ENCODE measurements around the gene MAP2. TPM values are rescaled to one million over a fixed set of nuclear protein-coding genes. Genes with fewer than 3 reads are reported as not detected.

MAP2 gene
- total and polyA plus RNA-seq, 4 donors: 0.70 to 4.2 (median 1.9) TPM

DNA sequence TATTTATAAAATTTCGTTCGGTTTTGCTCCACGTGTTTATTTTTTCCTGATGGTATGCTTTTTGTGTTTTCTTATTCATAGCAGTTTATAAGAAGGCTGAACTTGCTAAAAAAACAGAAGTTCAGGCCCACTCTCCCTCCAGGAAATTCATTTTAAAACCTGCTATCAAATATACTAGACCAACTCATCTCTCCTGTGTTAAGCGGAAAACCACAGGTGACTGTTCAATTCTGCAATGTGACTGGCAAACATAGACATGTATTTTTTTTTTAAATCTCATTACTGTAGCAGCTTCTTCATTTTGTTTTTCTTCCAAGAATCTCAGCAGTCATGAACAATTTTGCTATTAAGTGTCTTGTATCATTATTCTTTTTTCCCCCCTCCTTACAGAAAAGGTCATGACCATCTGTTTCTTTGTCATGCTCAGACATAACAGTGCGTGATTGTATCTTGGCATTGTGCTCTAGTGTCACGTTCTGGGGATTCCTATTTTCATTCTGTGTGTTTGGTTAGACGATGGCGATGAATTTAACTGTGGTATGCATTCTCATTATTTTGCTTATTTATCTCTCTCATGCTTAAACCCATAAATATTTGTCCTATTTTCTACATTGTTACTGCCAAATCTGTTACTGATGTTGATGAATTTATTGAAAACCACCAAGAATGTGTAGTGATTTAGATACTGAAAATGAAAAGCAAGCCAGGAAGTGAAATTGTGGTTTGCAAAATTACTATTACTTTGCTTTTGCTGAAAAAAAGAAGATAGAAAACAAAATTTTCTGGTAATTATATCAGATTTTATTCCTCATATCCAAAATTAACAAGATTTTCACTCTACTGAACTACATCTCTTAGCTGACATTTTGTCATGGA lies 273.2 kb downstream of the MAP2 start:
- Histone ChIP-seq H3K27ac (ENCODE audit: low read depth in 1 of 2, low read length in 2 of 2) (no peak overlapping the region), H3K27me3 (ENCODE audit: control insufficient read depth in 4 of 4, insufficient read depth in 4 of 4, low read length in 3 of 4) (no peaks in the 10 kb centered on the region), H3K9me3 (ENCODE audit: control insufficient read depth in 4 of 4, low read length in 3 of 4) (no peaks in the 10 kb centered on the region), H3K36me3 (ENCODE audit: control insufficient read depth in 4 of 4, insufficient read depth in 3 of 4, low read depth in 1 of 4, low read length in 3 of 4) (no peaks in the 10 kb centered on the region), H3K4me3 (ENCODE audit: low read depth in 1 of 3, low read length in 3 of 3) (no peak overlapping the region), H3K9ac (ENCODE audit: low read depth in 1 of 2, low read length in 2 of 2) (no peak overlapping the region), H3K4me1 (ENCODE audit: control insufficient read depth in 4 of 4, insufficient read depth in 4 of 4, low read length in 3 of 4) (no peaks in the 10 kb centered on the region)
- TF ChIP-seq, protein P1, sequence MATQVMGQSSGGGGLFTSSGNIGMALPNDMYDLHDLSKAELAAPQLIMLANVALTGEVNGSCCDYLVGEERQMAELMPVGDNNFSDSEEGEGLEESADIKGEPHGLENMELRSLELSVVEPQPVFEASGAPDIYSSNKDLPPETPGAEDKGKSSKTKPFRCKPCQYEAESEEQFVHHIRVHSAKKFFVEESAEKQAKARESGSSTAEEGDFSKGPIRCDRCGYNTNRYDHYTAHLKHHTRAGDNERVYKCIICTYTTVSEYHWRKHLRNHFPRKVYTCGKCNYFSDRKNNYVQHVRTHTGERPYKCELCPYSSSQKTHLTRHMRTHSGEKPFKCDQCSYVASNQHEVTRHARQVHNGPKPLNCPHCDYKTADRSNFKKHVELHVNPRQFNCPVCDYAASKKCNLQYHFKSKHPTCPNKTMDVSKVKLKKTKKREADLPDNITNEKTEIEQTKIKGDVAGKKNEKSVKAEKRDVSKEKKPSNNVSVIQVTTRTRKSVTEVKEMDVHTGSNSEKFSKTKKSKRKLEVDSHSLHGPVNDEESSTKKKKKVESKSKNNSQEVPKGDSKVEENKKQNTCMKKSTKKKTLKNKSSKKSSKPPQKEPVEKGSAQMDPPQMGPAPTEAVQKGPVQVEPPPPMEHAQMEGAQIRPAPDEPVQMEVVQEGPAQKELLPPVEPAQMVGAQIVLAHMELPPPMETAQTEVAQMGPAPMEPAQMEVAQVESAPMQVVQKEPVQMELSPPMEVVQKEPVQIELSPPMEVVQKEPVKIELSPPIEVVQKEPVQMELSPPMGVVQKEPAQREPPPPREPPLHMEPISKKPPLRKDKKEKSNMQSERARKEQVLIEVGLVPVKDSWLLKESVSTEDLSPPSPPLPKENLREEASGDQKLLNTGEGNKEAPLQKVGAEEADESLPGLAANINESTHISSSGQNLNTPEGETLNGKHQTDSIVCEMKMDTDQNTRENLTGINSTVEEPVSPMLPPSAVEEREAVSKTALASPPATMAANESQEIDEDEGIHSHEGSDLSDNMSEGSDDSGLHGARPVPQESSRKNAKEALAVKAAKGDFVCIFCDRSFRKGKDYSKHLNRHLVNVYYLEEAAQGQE (IDR thresholded peaks at IDR 0.05): no peak
- TF ChIP-seq RXRA (IDR thresholded peaks at IDR 0.05) (no peak), HNF4G (IDR thresholded peaks at IDR 0.05) (no peak), JUND (IDR thresholded peaks at IDR 0.05) (no peak), FOXA1 (IDR thresholded peaks at IDR 0.05) (no peak), NR2F2 (IDR thresholded peaks at IDR 0.05) (no peak), FOXA2 (IDR thresholded peaks at IDR 0.05) (no peak), TAF1 (conservative IDR thresholded peaks at IDR 0.05) (no peak), HNF4A (conservative IDR thresholded peaks at IDR 0.05) (no peak), GABPA (IDR thresholded peaks at IDR 0.05 in 1 of 2, conservative IDR thresholded peaks at IDR 0.05 in 1 of 2) (no peak), EGR1 (IDR thresholded peaks at IDR 0.05; ENCODE audit: low read depth in 2 of 2) (no peak), SP1 (IDR thresholded peaks at IDR 0.05) (no peak), RAD21 (IDR thresholded peaks at IDR 0.05) (no peak)
- TF ChIP-seq, protein P2, sequence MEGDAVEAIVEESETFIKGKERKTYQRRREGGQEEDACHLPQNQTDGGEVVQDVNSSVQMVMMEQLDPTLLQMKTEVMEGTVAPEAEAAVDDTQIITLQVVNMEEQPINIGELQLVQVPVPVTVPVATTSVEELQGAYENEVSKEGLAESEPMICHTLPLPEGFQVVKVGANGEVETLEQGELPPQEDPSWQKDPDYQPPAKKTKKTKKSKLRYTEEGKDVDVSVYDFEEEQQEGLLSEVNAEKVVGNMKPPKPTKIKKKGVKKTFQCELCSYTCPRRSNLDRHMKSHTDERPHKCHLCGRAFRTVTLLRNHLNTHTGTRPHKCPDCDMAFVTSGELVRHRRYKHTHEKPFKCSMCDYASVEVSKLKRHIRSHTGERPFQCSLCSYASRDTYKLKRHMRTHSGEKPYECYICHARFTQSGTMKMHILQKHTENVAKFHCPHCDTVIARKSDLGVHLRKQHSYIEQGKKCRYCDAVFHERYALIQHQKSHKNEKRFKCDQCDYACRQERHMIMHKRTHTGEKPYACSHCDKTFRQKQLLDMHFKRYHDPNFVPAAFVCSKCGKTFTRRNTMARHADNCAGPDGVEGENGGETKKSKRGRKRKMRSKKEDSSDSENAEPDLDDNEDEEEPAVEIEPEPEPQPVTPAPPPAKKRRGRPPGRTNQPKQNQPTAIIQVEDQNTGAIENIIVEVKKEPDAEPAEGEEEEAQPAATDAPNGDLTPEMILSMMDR (IDR thresholded peaks at IDR 0.05; ENCODE audit: low read depth, low read length, missing input control): no peak
- TF ChIP-seq, protein P3, sequence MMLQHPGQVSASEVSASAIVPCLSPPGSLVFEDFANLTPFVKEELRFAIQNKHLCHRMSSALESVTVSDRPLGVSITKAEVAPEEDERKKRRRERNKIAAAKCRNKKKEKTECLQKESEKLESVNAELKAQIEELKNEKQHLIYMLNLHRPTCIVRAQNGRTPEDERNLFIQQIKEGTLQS (IDR thresholded peaks at IDR 0.05): no peak
- WGBS: 73% methylated on average over 8 of the region's 8 CpGs
- no peak for DNase-seq (ENCODE audit: low spot score)

DNA sequence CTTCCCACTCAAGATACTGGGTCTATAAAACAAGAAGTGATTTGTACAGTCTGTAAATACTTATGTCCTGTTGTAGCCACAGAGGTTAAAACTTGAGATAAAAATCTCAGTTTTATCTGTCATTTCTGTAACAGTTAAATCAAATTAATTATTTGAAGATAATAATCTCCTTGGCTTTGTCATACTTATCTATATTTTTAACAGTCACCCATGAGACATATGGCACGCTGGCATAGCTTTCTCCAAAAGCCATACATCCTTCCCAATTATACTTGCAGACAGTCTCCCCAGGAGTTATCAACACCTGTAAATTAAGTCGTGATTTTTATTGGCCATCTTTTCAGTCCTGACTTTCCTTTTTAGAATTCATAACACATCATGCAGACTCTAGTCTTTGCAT lies 278.9 kb downstream of the MAP2 start:
- DNase-seq (ENCODE audit: low spot score): no peak
- 64% methylated on average over 2 of the region's 2 CpGs for WGBS
- no peaks in the 10 kb centered on the region for H3K9me3 ChIP-seq (ENCODE audit: control insufficient read depth in 4 of 4, low read length in 3 of 4)
- H3K4me1 ChIP-seq (ENCODE audit: control insufficient read depth in 4 of 4, insufficient read depth in 4 of 4, low read length in 3 of 4): no peaks in the 10 kb centered on the region
- no peak overlapping the region for H3K27ac ChIP-seq (ENCODE audit: low read depth in 1 of 2, low read length in 2 of 2)
- no peaks in the 10 kb centered on the region for H3K36me3 ChIP-seq (ENCODE audit: control insufficient read depth in 4 of 4, insufficient read depth in 3 of 4, low read depth in 1 of 4, low read length in 3 of 4)
- no peak for TF ChIP-seq FOXA1 (IDR thresholded peaks at IDR 0.05)
- no peak for TF ChIP-seq YY1 (IDR thresholded peaks at IDR 0.05)
- no peak for TF ChIP-seq RXRA (IDR thresholded peaks at IDR 0.05)
- TF ChIP-seq, protein P2 (IDR thresholded peaks at IDR 0.05; ENCODE audit: low read depth, low read length, missing input control): no peak
- TF ChIP-seq JUND (IDR thresholded peaks at IDR 0.05): no peak
- TF ChIP-seq SP1 (IDR thresholded peaks at IDR 0.05): no peak
- TF ChIP-seq GABPA (IDR thresholded peaks at IDR 0.05 in 1 of 2, conservative IDR thresholded peaks at IDR 0.05 in 1 of 2): no peak
- TF ChIP-seq NR2F2 (IDR thresholded peaks at IDR 0.05): no peak
- no peak for TF ChIP-seq HNF4G (IDR thresholded peaks at IDR 0.05)
- TF ChIP-seq, protein P3 (IDR thresholded peaks at IDR 0.05): no peak
- no peak for TF ChIP-seq TAF1 (conservative IDR thresholded peaks at IDR 0.05)
- no peak for TF ChIP-seq EGR1 (IDR thresholded peaks at IDR 0.05; ENCODE audit: low read depth in 2 of 2)
- no peak overlapping the region for H3K9ac ChIP-seq (ENCODE audit: low read depth in 1 of 2, low read length in 2 of 2)
- no peak overlapping the region for H3K4me3 ChIP-seq (ENCODE audit: low read depth in 1 of 3, low read length in 3 of 3)
- H3K27me3 ChIP-seq (ENCODE audit: control insufficient read depth in 4 of 4, insufficient read depth in 4 of 4, low read length in 3 of 4): no peaks in the 10 kb centered on the region

Data from liver (tissue), 9 donors.